CD4-positive, alpha-beta memory T cell (primary cell): Measurements from ENCODE around the gene SCGB1D1. TPM values are rescaled to one million over a fixed set of nuclear protein-coding genes. Genes with fewer than 3 reads are reported as not detected.
A peak's percentile ranks its signal among the peaks of the same experiment; 100 is the strongest.

ENCODE experiments used
- CTCF ChIA-PET: fragments of 350-600 bp; sonication (Branson Sonifier 250); formaldehyde crosslinking; loops from one replicate; lab custom pipeline; 2021; ENCODE audit warnings: inconsistent platforms; ENCODE audit not compliant: partially characterized antibody; lab: Charles Lee
- POLR2A ChIA-PET: fragments of 350-600 bp; sonication (Branson Sonifier 250); formaldehyde crosslinking; loops from one replicate; lab custom pipeline; 2021; ENCODE audit not compliant: partially characterized antibody; lab: Charles Lee
- DNase-seq, 5 donors: peaks; one replicate each; pipeline versions ENCODE4 v3.0.0 to v3.0.0-alpha.2; 2020 to 2022; ENCODE audit warnings: mixed read lengths in 1 of 5
- H3K27ac ChIP-seq: one replicate; pipeline ENCODE4 v1.7.0; 2013; ENCODE audit warnings: low read depth, low read length
- H3K27me3 ChIP-seq: 2 replicates; pipeline ENCODE4 v1.7.0; 2013; ENCODE audit warnings: mild to moderate bottlenecking, low read length, moderate library complexity; ENCODE audit not compliant: insufficient read depth
- H3K36me3 ChIP-seq: 2 replicates; pipeline ENCODE4 v1.7.0; 2013; ENCODE audit warnings: mild to moderate bottlenecking, low read length, moderate library complexity; ENCODE audit not compliant: insufficient read depth
- H3K4me1 ChIP-seq: 2 replicates; pipeline ENCODE4 v1.7.0; 2013; ENCODE audit warnings: mild to moderate bottlenecking, low read length, moderate library complexity; ENCODE audit not compliant: insufficient read depth
- H3K4me3 ChIP-seq, 2 donors: one replicate each; pipeline ENCODE4 v1.7.0; 2013; ENCODE audit warnings: low read length in 2 of 2, mild to moderate bottlenecking in 1 of 2
- H3K9me3 ChIP-seq, 2 donors: one replicate each; pipeline ENCODE4 v1.7.0; 2013; ENCODE audit warnings: low read length in 2 of 2, control low read depth in 1 of 2; ENCODE audit not compliant: control insufficient read depth in 1 of 2
- H3K27ac Mint-ChIP-seq, 7 donors: one replicate each; pipeline ENCODE4 v1.8.0; 2020 to 2021; ENCODE audit warnings: mixed read lengths in 7 of 7, mild to moderate bottlenecking in 6 of 7, inconsistent platforms in 3 of 7, moderate library complexity in 3 of 7
- H3K27me3 Mint-ChIP-seq, 2 donors: one replicate each; pipeline ENCODE4 v1.8.0; 2020 to 2021; ENCODE audit warnings: mixed read lengths in 2 of 2
- H3K36me3 Mint-ChIP-seq, 2 donors: one replicate each; pipeline ENCODE4 v1.8.0; 2020 to 2021; ENCODE audit warnings: mixed read lengths in 2 of 2, inconsistent platforms in 1 of 2, mild to moderate bottlenecking in 1 of 2
- H3K4me1 Mint-ChIP-seq, 4 donors: one replicate each; pipeline ENCODE4 v1.8.0; 2020 to 2021; ENCODE audit warnings: mixed read lengths in 4 of 4, mild to moderate bottlenecking in 1 of 4
- H3K4me3 Mint-ChIP-seq, 8 donors: one replicate each; pipeline ENCODE4 v1.8.0; 2020 to 2021; ENCODE audit warnings: mixed read lengths in 8 of 8, mild to moderate bottlenecking in 7 of 8, moderate library complexity in 6 of 8, inconsistent platforms in 3 of 8
- H3K9me3 Mint-ChIP-seq, 8 donors: one replicate each; pipeline ENCODE4 v1.8.0; 2020 to 2021; ENCODE audit warnings: mixed read lengths in 8 of 8, mild to moderate bottlenecking in 5 of 8, inconsistent platforms in 3 of 8, moderate library complexity in 1 of 8
- intact Hi-C: fragments of 100-400 bp; cut with micrococcal nuclease; formaldehyde crosslinking; loops from one replicate; pipeline ENCODE4 v1.15.1; 2023
- polyA plus RNA-seq, 2 donors: library from polyadenylated mRNA; unstranded; fragments of 300-500 nt; fragmentation: Illumina TruSeq; gene quantifications; one replicate each; pipeline ENCODE4 v1.2.3, GENCODE V29; 2021
- total RNA-seq, 2 experiments: library from RNA; stranded (reverse); gene quantifications; one replicate each; pipeline ENCODE4 v1.2.3, GENCODE V29; 2021

SCGB1D1 gene
- total and polyA plus RNA-seq, 4 experiments from 2014 or later, result not detected

DNA sequence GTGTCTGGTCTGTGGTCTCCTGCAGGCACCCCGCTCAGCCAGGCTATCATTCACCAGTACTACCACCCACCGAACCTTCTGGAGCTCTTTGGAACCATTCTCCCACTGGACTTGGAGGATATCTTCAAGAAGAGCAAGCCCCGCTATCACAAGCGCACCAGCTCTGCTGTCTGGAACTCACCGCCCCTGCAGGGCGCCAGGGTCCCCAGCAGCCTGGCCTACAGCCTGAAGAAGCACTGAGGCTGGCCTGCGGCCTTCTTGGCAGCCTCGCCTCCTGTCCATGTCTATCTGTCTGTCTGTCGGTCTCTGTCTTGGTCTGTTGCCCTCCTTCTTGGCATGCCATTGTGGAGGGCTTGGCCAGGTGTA, 38.3 kb upstream of the SCGB1D1 start:
- intact Hi-C loops, result no loop called here
- Mint-ChIP-seq H3K9me3 (no peaks in the 10 kb centered on the region), H3K36me3 (peaks cover 25 to 50% of the 10 kb centered on the region in 2 donors), H3K27me3 (no peaks in the 10 kb centered on the region), H3K4me3 (no peak overlapping the region), H3K27ac (no peak overlapping the region), H3K4me1 (no peaks in the 10 kb centered on the region)
- no peak for DNase-seq
- no peak overlapping the region for H3K27ac ChIP-seq
- peaks cover 37% of the 10 kb centered on the region for H3K36me3 ChIP-seq
- H3K4me1 ChIP-seq, result no peaks in the 10 kb centered on the region
- ChIA-PET POLR2A (no interaction called here), CTCF (interaction anchor here (1.5 kb wide), 1 partner anchor 20 kb away, joined by 3 read pairs; no protein-coding TSS in a partner anchor)
- H3K9me3 ChIP-seq, result no peaks in the 10 kb centered on the region
- H3K4me3 ChIP-seq, result no peak overlapping the region
- H3K27me3 ChIP-seq, result no peaks in the 10 kb centered on the region

DNA sequence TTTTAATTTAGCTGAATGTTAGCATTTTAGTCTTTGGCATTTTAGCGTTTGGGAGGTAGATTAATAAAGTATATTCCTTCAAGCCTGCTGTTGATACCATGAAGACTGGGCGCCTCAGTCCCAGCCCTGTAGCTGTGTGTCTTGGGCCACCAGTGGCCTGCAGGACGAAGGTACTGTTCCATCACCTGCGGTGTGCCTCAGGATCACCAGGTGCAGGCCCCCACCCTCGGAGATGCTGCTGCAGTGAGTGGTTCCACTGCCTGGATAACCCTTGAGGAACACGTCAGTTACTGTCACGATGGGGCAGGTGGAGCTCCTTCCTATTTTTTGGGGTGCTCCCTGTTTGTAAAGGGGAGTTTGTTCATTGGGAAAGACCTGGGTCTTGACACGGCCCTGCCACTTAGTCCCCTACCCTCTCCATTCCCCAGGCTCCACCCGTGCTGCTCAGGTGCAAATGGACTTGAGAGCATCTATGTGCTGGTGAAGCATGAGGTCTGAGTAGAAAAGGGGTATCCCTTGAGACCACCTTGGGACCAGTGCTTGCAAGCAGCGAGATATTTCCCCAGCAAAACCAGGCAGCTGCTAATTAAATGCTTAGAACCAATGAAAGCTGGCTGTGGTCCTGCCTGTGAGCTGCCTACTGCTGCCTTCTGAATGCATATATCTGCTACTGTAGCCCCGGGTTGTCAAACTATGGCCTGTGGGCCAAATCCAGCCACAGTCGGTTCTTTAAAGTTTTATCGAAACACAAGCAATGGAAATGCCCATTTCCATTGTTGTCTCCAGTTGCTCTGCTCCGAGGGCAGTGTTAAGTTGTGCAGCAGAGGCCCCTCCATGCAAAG, 37.5 kb upstream of the SCGB1D1 start:
- ChIA-PET POLR2A (no interaction called here), CTCF (interaction anchor here (1.5 kb wide), 1 partner anchor 19 kb away, joined by 3 read pairs; no protein-coding TSS in a partner anchor)
- H3K4me1 ChIP-seq, result no peaks in the 10 kb centered on the region
- Mint-ChIP-seq H3K27ac (no peak overlapping the region), H3K9me3 (no peaks in the 10 kb centered on the region), H3K4me1 (no peaks in the 10 kb centered on the region), H3K4me3 (no peak overlapping the region), H3K27me3 (no peaks in the 10 kb centered on the region), H3K36me3 (peaks cover 18 to 44% of the 10 kb centered on the region in 2 donors)
- intact Hi-C loops, result no loop called here
- no peak overlapping the region for H3K4me3 ChIP-seq
- H3K27ac ChIP-seq, result no peak overlapping the region
- peaks cover 30% of the 10 kb centered on the region for H3K36me3 ChIP-seq
- H3K27me3 ChIP-seq, result no peaks in the 10 kb centered on the region
- no peaks in the 10 kb centered on the region for H3K9me3 ChIP-seq
- DNase-seq, result no peak

- Histone ChIP-seq H3K27me3 (no peaks in the 10 kb centered on the region), H3K4me3 (no peak overlapping the region), H3K36me3 (peaks cover 24% of the 10 kb centered on the region), H3K9me3 (no peaks in the 10 kb centered on the region), H3K27ac (no peak overlapping the region), H3K4me1 (no peaks in the 10 kb centered on the region)
- ChIA-PET POLR2A (no interaction called here), CTCF (no interaction called here)
- peaks cover 17 to 38% of the 10 kb centered on the region in 2 donors for H3K36me3 Mint-ChIP-seq
- no peaks in the 10 kb centered on the region for H3K4me1 Mint-ChIP-seq
- H3K9me3 Mint-ChIP-seq, result no peaks in the 10 kb centered on the region
- DNase-seq, result no peak
- no peaks in the 10 kb centered on the region for H3K27me3 Mint-ChIP-seq
- no peak overlapping the region for H3K4me3 Mint-ChIP-seq
- no peak overlapping the region for H3K27ac Mint-ChIP-seq
- intact Hi-C loops, result no loop called here
These were observed 37.0 kb upstream of the SCGB1D1 start for GRCh38 chr11:62153087-62153395.

- ChIA-PET CTCF (interaction anchor here (1.5 kb wide), 1 partner anchor 256 kb away, joined by 3 read pairs; no protein-coding TSS in a partner anchor), POLR2A (no interaction called here)
- no peaks in the 10 kb centered on the region for H3K9me3 Mint-ChIP-seq
- no peaks in the 10 kb centered on the region for H3K4me1 Mint-ChIP-seq
- no peaks in the 10 kb centered on the region for H3K27me3 ChIP-seq
- H3K4me3 ChIP-seq, result no peak overlapping the region
- H3K9me3 ChIP-seq, result no peaks in the 10 kb centered on the region
- DNase-seq, result no peak
- H3K4me3 Mint-ChIP-seq, result no peak overlapping the region
- peaks cover 18% of the 10 kb centered on the region for H3K36me3 ChIP-seq
- H3K27ac ChIP-seq, result no peak overlapping the region
- intact Hi-C loops, result no loop called here
- peak overlapping the region in 1 of 7 donors; percentile 37 for H3K27ac Mint-ChIP-seq
- H3K4me1 ChIP-seq, result no peaks in the 10 kb centered on the region
- H3K27me3 Mint-ChIP-seq, result peaks cover under 1 to 1% of the 10 kb centered on the region in 2 donors
- peaks cover 17 to 37% of the 10 kb centered on the region in 2 donors for H3K36me3 Mint-ChIP-seq
These were observed 36.4 kb upstream of the SCGB1D1 start for GRCh38 chr11:62153617-62154016.

- peaks cover 22 to 29% of the 10 kb centered on the region in 2 donors for H3K27me3 Mint-ChIP-seq
- POLR2A ChIA-PET, result no interaction called here
- no peak overlapping the region for H3K4me3 Mint-ChIP-seq
- H3K9me3 Mint-ChIP-seq, result peaks cover 0 to 8% (median 0%) of the 10 kb centered on the region in 8 donors
- no peak overlapping the region for H3K27ac ChIP-seq
- H3K36me3 ChIP-seq, result no peaks in the 10 kb centered on the region
- no peaks in the 10 kb centered on the region for H3K9me3 ChIP-seq
- CTCF ChIA-PET, result no interaction called here
- peaks cover 6% of the 10 kb centered on the region in 2 donors for H3K36me3 Mint-ChIP-seq
- no peak for DNase-seq
- H3K27me3 ChIP-seq, result no peaks in the 10 kb centered on the region
- H3K27ac Mint-ChIP-seq, result no peak overlapping the region
- no peaks in the 10 kb centered on the region for H3K4me1 Mint-ChIP-seq
- no peak overlapping the region for H3K4me3 ChIP-seq
- intact Hi-C loops, result no loop called here
- H3K4me1 ChIP-seq, result no peaks in the 10 kb centered on the region
These were observed 32.4 kb upstream of the SCGB1D1 start for GRCh38 chr11:62157603-62158002.

GRCh38 chr11:62166371-62166770, 23.6 kb upstream of the SCGB1D1 start:
- no peak for DNase-seq
- Mint-ChIP-seq H3K4me3 (no peak overlapping the region), H3K27ac (no peak overlapping the region), H3K4me1 (peaks cover 2 to 3% (median 2%) of the 10 kb centered on the region in 4 donors), H3K9me3 (peaks cover 0 to 4% (median 0%) of the 10 kb centered on the region in 8 donors), H3K36me3 (no peaks in the 10 kb centered on the region), H3K27me3 (peaks cover 25 to 35% of the 10 kb centered on the region in 2 donors)
- Histone ChIP-seq H3K36me3 (no peaks in the 10 kb centered on the region), H3K4me1 (no peaks in the 10 kb centered on the region), H3K9me3 (no peaks in the 10 kb centered on the region), H3K4me3 (no peak overlapping the region), H3K27ac (no peak overlapping the region), H3K27me3 (no peaks in the 10 kb centered on the region)
- intact Hi-C loops, result no loop called here
- CTCF ChIA-PET, result no interaction called here
- POLR2A ChIA-PET, result no interaction called here

DNA sequence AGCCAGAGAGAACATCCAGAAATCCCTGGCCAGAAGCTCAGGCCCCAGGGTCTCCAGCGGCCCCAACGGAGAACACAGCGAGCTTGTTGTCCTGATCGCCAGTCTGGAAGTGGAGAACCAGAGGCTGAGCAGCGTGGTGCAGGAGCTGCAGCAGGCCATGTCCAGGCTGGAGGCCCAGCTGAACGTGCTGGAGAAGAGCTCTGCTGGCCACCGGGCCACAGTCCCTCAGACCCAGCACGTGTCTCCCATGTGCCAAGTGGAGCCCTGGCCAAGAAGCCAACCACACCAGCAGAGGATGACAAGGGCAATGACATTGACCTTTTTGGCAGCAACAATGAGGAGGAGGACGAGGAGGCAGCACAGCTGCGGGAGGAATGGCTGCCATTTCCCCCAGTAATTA, 20.6 kb upstream of the SCGB1D1 start:
- no peak overlapping the region for H3K27ac ChIP-seq
- POLR2A ChIA-PET, result no interaction called here
- no peaks in the 10 kb centered on the region for H3K9me3 Mint-ChIP-seq
- peaks cover 32 to 34% of the 10 kb centered on the region in 2 donors for H3K27me3 Mint-ChIP-seq
- DNase-seq, result no peak
- no peaks in the 10 kb centered on the region for H3K36me3 ChIP-seq
- H3K4me3 Mint-ChIP-seq, result no peak overlapping the region
- no peaks in the 10 kb centered on the region for H3K27me3 ChIP-seq
- no peak overlapping the region for H3K27ac Mint-ChIP-seq
- H3K4me1 ChIP-seq, result no peaks in the 10 kb centered on the region
- no peak overlapping the region for H3K4me3 ChIP-seq
- CTCF ChIA-PET, result no interaction called here
- H3K36me3 Mint-ChIP-seq, result no peaks in the 10 kb centered on the region
- intact Hi-C loops, result no loop called here
- peaks cover 4 to 6% (median 5%) of the 10 kb centered on the region in 4 donors for H3K4me1 Mint-ChIP-seq
- no peaks in the 10 kb centered on the region for H3K9me3 ChIP-seq
